ENCODE results near the gene ROR1.

ROR1 gene

GRCh38 chr1:64150729-64151230 is 377.0 kb downstream of the ROR1 start:
- TF ChIP-seq CTCF (IDR thresholded peaks at IDR 0.05; ENCODE audit: borderline replicate concordance, control extremely low read depth, extremely low read depth, insufficient read depth, missing control alignments): no peak
- no peak for DNase-seq (ENCODE audit: low spot score)
- in situ Hi-C loops (cut with MboI; ENCODE audit: low sequenced_read_pairs, unreplicated experiment): no loop called here

GRCh38 chr1:64155278-64155677 is 381.5 kb downstream of the ROR1 start:
- in situ Hi-C loops (cut with MboI; ENCODE audit: low sequenced_read_pairs, unreplicated experiment): no loop called here
- TF ChIP-seq CTCF (IDR thresholded peaks at IDR 0.05; ENCODE audit: borderline replicate concordance, control extremely low read depth, extremely low read depth, insufficient read depth, missing control alignments): no peak
- no peak for DNase-seq (ENCODE audit: low spot score)

GRCh38 chr1:64161357-64161941 is 387.6 kb downstream of the ROR1 start:
- DNase-seq (ENCODE audit: low spot score): no peak
- in situ Hi-C loops (cut with MboI; ENCODE audit: low sequenced_read_pairs, unreplicated experiment): no loop called here
- no peak for TF ChIP-seq CTCF (IDR thresholded peaks at IDR 0.05; ENCODE audit: borderline replicate concordance, control extremely low read depth, extremely low read depth, insufficient read depth, missing control alignments)

- in situ Hi-C loops (cut with MboI; ENCODE audit: low sequenced_read_pairs, unreplicated experiment): no loop called here
- TF ChIP-seq CTCF (IDR thresholded peaks at IDR 0.05; ENCODE audit: borderline replicate concordance, control extremely low read depth, extremely low read depth, insufficient read depth, missing control alignments): no peak
- no peak for DNase-seq (ENCODE audit: low spot score)
These were observed 388.3 kb downstream of the ROR1 start for GRCh38 chr1:64162151-64162550.

GRCh38 chr1:64162804-64163203 is 389.0 kb downstream of the ROR1 start:
- no peak for TF ChIP-seq CTCF (IDR thresholded peaks at IDR 0.05; ENCODE audit: borderline replicate concordance, control extremely low read depth, extremely low read depth, insufficient read depth, missing control alignments)
- in situ Hi-C loops (cut with MboI; ENCODE audit: low sequenced_read_pairs, unreplicated experiment): no loop called here
- no peak for DNase-seq (ENCODE audit: low spot score)

GRCh38 chr1:64163431-64163830 is 389.6 kb downstream of the ROR1 start:
- no peak for DNase-seq (ENCODE audit: low spot score)
- TF ChIP-seq CTCF (IDR thresholded peaks at IDR 0.05; ENCODE audit: borderline replicate concordance, control extremely low read depth, extremely low read depth, insufficient read depth, missing control alignments): no peak
- in situ Hi-C loops (cut with MboI; ENCODE audit: low sequenced_read_pairs, unreplicated experiment): no loop called here
